ENCODE results near the gene CFL2.
"Not testable (repeated sequence)": the region's sequence is repeated elsewhere in the genome, so short reads cannot be mapped to it uniquely, and the experiment has no call there.

The CFL2 gene
- 37.2 to 65.5 (median 51.4) reads per million in 3 donors for total RNA-seq

GRCh38 chr14:34714320-34715126, at the start of gene CFL2:
TSS of gene CFL2 (minus strand) at chr14:34714593. CDS start at chr14:34714540, 53 bp downstream.
- Histone ChIP-seq H3K9me3 (ENCODE audit: control insufficient read depth, low read length) (no peaks in the 10 kb centered on the region), H3K4me3 (ENCODE audit: insufficient read depth, low read depth, low read length, poor library complexity, severe bottlenecking) (peak within 1 kb of the TSS; percentile 87), H3K27me3 (replicated peaks; ENCODE audit: control insufficient read depth, insufficient read depth, low read length, poor library complexity, severe bottlenecking) (no peaks in the 10 kb centered on the region), H3K27ac (ENCODE audit: insufficient read depth, low read length, poor library complexity, severe bottlenecking) (peak within 1 kb of the TSS; percentile 85), H3K36me3 (ENCODE audit: control insufficient read depth, insufficient read depth, low read length) (no peaks in the 10 kb centered on the region), H3K4me1 (ENCODE audit: control insufficient read depth, insufficient read depth, low read length, poor library complexity, severe bottlenecking) (peaks cover 11% of the 10 kb centered on the region)
- DNase-seq: peak; percentile 71 to 78 (median 71)

GRCh38 chr14:34755215-34755614, 40.8 kb upstream of the CFL2 start:
- DNase-seq: no peak
- Histone ChIP-seq H3K27ac (ENCODE audit: insufficient read depth, low read length, poor library complexity, severe bottlenecking) (no peak overlapping the region), H3K36me3 (ENCODE audit: control insufficient read depth, insufficient read depth, low read length) (peaks cover 36% of the 10 kb centered on the region), H3K27me3 (replicated peaks; ENCODE audit: control insufficient read depth, insufficient read depth, low read length, poor library complexity, severe bottlenecking) (no peaks in the 10 kb centered on the region), H3K9me3 (ENCODE audit: control insufficient read depth, low read length) (no peaks in the 10 kb centered on the region), H3K4me3 (ENCODE audit: insufficient read depth, low read depth, low read length, poor library complexity, severe bottlenecking) (no peak overlapping the region), H3K4me1 (ENCODE audit: control insufficient read depth, insufficient read depth, low read length, poor library complexity, severe bottlenecking) (no peaks in the 10 kb centered on the region)

GRCh38 chr14:34754687-34755086, 40.3 kb upstream of the CFL2 start:
- no peaks in the 10 kb centered on the region for H3K4me1 ChIP-seq (ENCODE audit: control insufficient read depth, insufficient read depth, low read length, poor library complexity, severe bottlenecking)
- H3K27ac ChIP-seq (ENCODE audit: insufficient read depth, low read length, poor library complexity, severe bottlenecking): no peak overlapping the region
- H3K4me3 ChIP-seq (ENCODE audit: insufficient read depth, low read depth, low read length, poor library complexity, severe bottlenecking): no peak overlapping the region
- peaks cover 32% of the 10 kb centered on the region for H3K36me3 ChIP-seq (ENCODE audit: control insufficient read depth, insufficient read depth, low read length)
- H3K27me3 ChIP-seq (replicated peaks; ENCODE audit: control insufficient read depth, insufficient read depth, low read length, poor library complexity, severe bottlenecking): no peaks in the 10 kb centered on the region
- no peak for DNase-seq
- no peaks in the 10 kb centered on the region for H3K9me3 ChIP-seq (ENCODE audit: control insufficient read depth, low read length)

GRCh38 chr14:34750670-34751069, 36.3 kb upstream of the CFL2 start:
- Histone ChIP-seq H3K27me3 (replicated peaks; ENCODE audit: control insufficient read depth, insufficient read depth, low read length, poor library complexity, severe bottlenecking) (no peaks in the 10 kb centered on the region), H3K4me3 (ENCODE audit: insufficient read depth, low read depth, low read length, poor library complexity, severe bottlenecking) (no peak overlapping the region), H3K4me1 (ENCODE audit: control insufficient read depth, insufficient read depth, low read length, poor library complexity, severe bottlenecking) (no peaks in the 10 kb centered on the region), H3K27ac (ENCODE audit: insufficient read depth, low read length, poor library complexity, severe bottlenecking) (no peak overlapping the region), H3K9me3 (ENCODE audit: control insufficient read depth, low read length) (no peaks in the 10 kb centered on the region), H3K36me3 (ENCODE audit: control insufficient read depth, insufficient read depth, low read length) (peaks cover 16% of the 10 kb centered on the region)
- no peak for DNase-seq

- Histone ChIP-seq H3K27me3 (replicated peaks; ENCODE audit: control insufficient read depth, insufficient read depth, low read length, poor library complexity, severe bottlenecking) (no peaks in the 10 kb centered on the region), H3K27ac (ENCODE audit: insufficient read depth, low read length, poor library complexity, severe bottlenecking) (no peak overlapping the region), H3K4me3 (ENCODE audit: insufficient read depth, low read depth, low read length, poor library complexity, severe bottlenecking) (no peak overlapping the region), H3K9me3 (ENCODE audit: control insufficient read depth, low read length) (no peaks in the 10 kb centered on the region), H3K4me1 (ENCODE audit: control insufficient read depth, insufficient read depth, low read length, poor library complexity, severe bottlenecking) (no peaks in the 10 kb centered on the region), H3K36me3 (ENCODE audit: control insufficient read depth, insufficient read depth, low read length) (peaks cover 13% of the 10 kb centered on the region)
- no peak for DNase-seq
Observed at GRCh38 chr14:34750233-34750632, 35.8 kb upstream of the CFL2 start.

GRCh38 chr14:34749408-34749807, 35.0 kb upstream of the CFL2 start:
- H3K27ac ChIP-seq (ENCODE audit: insufficient read depth, low read length, poor library complexity, severe bottlenecking): no peak overlapping the region
- no peaks in the 10 kb centered on the region for H3K4me1 ChIP-seq (ENCODE audit: control insufficient read depth, insufficient read depth, low read length, poor library complexity, severe bottlenecking)
- H3K9me3 ChIP-seq (ENCODE audit: control insufficient read depth, low read length): no peaks in the 10 kb centered on the region
- DNase-seq: no peak
- H3K27me3 ChIP-seq (replicated peaks; ENCODE audit: control insufficient read depth, insufficient read depth, low read length, poor library complexity, severe bottlenecking): no peaks in the 10 kb centered on the region
- no peak overlapping the region for H3K4me3 ChIP-seq (ENCODE audit: insufficient read depth, low read depth, low read length, poor library complexity, severe bottlenecking)
- peaks cover 13% of the 10 kb centered on the region for H3K36me3 ChIP-seq (ENCODE audit: control insufficient read depth, insufficient read depth, low read length)

GRCh38 chr14:34742270-34743115, 28.1 kb upstream of the CFL2 start:
- no peaks in the 10 kb centered on the region for H3K9me3 ChIP-seq (ENCODE audit: control insufficient read depth, low read length)
- no peak for DNase-seq
- no peaks in the 10 kb centered on the region for H3K36me3 ChIP-seq (ENCODE audit: control insufficient read depth, insufficient read depth, low read length)
- no peak overlapping the region for H3K4me3 ChIP-seq (ENCODE audit: insufficient read depth, low read depth, low read length, poor library complexity, severe bottlenecking)
- H3K4me1 ChIP-seq (ENCODE audit: control insufficient read depth, insufficient read depth, low read length, poor library complexity, severe bottlenecking): no peaks in the 10 kb centered on the region
- no peaks in the 10 kb centered on the region for H3K27me3 ChIP-seq (replicated peaks; ENCODE audit: control insufficient read depth, insufficient read depth, low read length, poor library complexity, severe bottlenecking)
- H3K27ac ChIP-seq (ENCODE audit: insufficient read depth, low read length, poor library complexity, severe bottlenecking): no peak overlapping the region

- H3K9me3 ChIP-seq (ENCODE audit: control insufficient read depth, low read length): no peaks in the 10 kb centered on the region
- no peaks in the 10 kb centered on the region for H3K36me3 ChIP-seq (ENCODE audit: control insufficient read depth, insufficient read depth, low read length)
- no peak for DNase-seq
- H3K4me1 ChIP-seq (ENCODE audit: control insufficient read depth, insufficient read depth, low read length, poor library complexity, severe bottlenecking): no peaks in the 10 kb centered on the region
- H3K27ac ChIP-seq (ENCODE audit: insufficient read depth, low read length, poor library complexity, severe bottlenecking): no peak overlapping the region
- H3K27me3 ChIP-seq (replicated peaks; ENCODE audit: control insufficient read depth, insufficient read depth, low read length, poor library complexity, severe bottlenecking): no peaks in the 10 kb centered on the region
- H3K4me3 ChIP-seq (ENCODE audit: insufficient read depth, low read depth, low read length, poor library complexity, severe bottlenecking): no peak overlapping the region
Observed at GRCh38 chr14:34741840-34742239, 27.4 kb upstream of the CFL2 start.

GRCh38 chr14:34740139-34740538, 25.7 kb upstream of the CFL2 start:
- not testable (repeated sequence) for H3K36me3 ChIP-seq (ENCODE audit: control insufficient read depth, insufficient read depth, low read length); H3K27ac ChIP-seq (ENCODE audit: insufficient read depth, low read length, poor library complexity, severe bottlenecking); H3K4me3 ChIP-seq (ENCODE audit: insufficient read depth, low read depth, low read length, poor library complexity, severe bottlenecking); H3K4me1 ChIP-seq (ENCODE audit: control insufficient read depth, insufficient read depth, low read length, poor library complexity, severe bottlenecking); DNase-seq; H3K9me3 ChIP-seq (ENCODE audit: control insufficient read depth, low read length); H3K27me3 ChIP-seq (replicated peaks; ENCODE audit: control insufficient read depth, insufficient read depth, low read length, poor library complexity, severe bottlenecking)

- H3K4me3 ChIP-seq (ENCODE audit: insufficient read depth, low read depth, low read length, poor library complexity, severe bottlenecking); DNase-seq; H3K36me3 ChIP-seq (ENCODE audit: control insufficient read depth, insufficient read depth, low read length); H3K4me1 ChIP-seq (ENCODE audit: control insufficient read depth, insufficient read depth, low read length, poor library complexity, severe bottlenecking); H3K27me3 ChIP-seq (replicated peaks; ENCODE audit: control insufficient read depth, insufficient read depth, low read length, poor library complexity, severe bottlenecking); H3K27ac ChIP-seq (ENCODE audit: insufficient read depth, low read length, poor library complexity, severe bottlenecking); H3K9me3 ChIP-seq (ENCODE audit: control insufficient read depth, low read length): not testable (repeated sequence)
Observed at GRCh38 chr14:34737079-34737478, 22.7 kb upstream of the CFL2 start.

All from effector memory CD4-positive, alpha-beta T cell (primary cell).